DND-41 (cell line): ENCODE data around the gene FREM1.

Source experiments
- ATAC-seq: fragments of 200-7000 bp; cut with Tn5 transposase; 3 replicates; pipeline ENCODE4 v1.9.1; 2021; ENCODE audit warnings: low read depth; ENCODE audit not compliant: insufficient read depth
- DNase-seq: peaks from one replicate; pipeline ENCODE4 v3.0.0-alpha.2; 2020
- H2AFZ ChIP-seq: 2 replicates; pipeline ENCODE4 v1.6.0; 2012; ENCODE audit warnings: low read depth, low read length
- H3K27ac ChIP-seq: 2 replicates; pipeline ENCODE4 v1.5.1; 2012; ENCODE audit warnings: low read length, inconsistent platforms
- H3K27me3 ChIP-seq: fragments of 200-600 bp; sonication (generic); 2 replicates; pipeline ENCODE4 v1.6.0; 2012; ENCODE audit warnings: low read length, mild to moderate bottlenecking, inconsistent platforms; ENCODE audit not compliant: insufficient read depth, poor library complexity
- H3K36me3 ChIP-seq: 2 replicates; pipeline ENCODE4 v1.5.1; 2012; ENCODE audit warnings: low read length, inconsistent platforms; ENCODE audit not compliant: insufficient read depth
- H3K4me1 ChIP-seq: 2 replicates; pipeline ENCODE4 v1.5.1; 2012; ENCODE audit warnings: mild to moderate bottlenecking, low read length; ENCODE audit not compliant: insufficient read depth
- H3K4me2 ChIP-seq: 2 replicates; pipeline ENCODE4 v1.6.0; 2012; ENCODE audit warnings: mild to moderate bottlenecking, moderate library complexity, low read length, inconsistent platforms; ENCODE audit not compliant: insufficient read depth
- H3K4me3 ChIP-seq, 2 experiments: fragments of 200-600 bp in 1 of 2; shearing (Covaris generic) in 1 of 2; 2 replicates each; pipeline ENCODE4 v1.5.1; 2012 to 2016; ENCODE audit warnings: inconsistent platforms in 2 of 2, low read length in 2 of 2, mild to moderate bottlenecking in 2 of 2, low read depth in 1 of 2, moderate library complexity in 1 of 2
- H3K79me2 ChIP-seq: 2 replicates; pipeline ENCODE4 v1.6.0; 2012; ENCODE audit warnings: low read length, inconsistent platforms; ENCODE audit not compliant: insufficient read depth
- H3K9ac ChIP-seq: 2 replicates; pipeline ENCODE4 v1.6.0; 2012; ENCODE audit warnings: low read depth, mild to moderate bottlenecking, inconsistent platforms, low read length, moderate library complexity
- H3K9me3 ChIP-seq: 2 replicates; pipeline ENCODE4 v1.5.1; 2012; ENCODE audit warnings: low read length, moderate library complexity, mild to moderate bottlenecking, inconsistent platforms; ENCODE audit not compliant: insufficient read depth, severe bottlenecking
- H4K20me1 ChIP-seq: 2 replicates; pipeline ENCODE4 v1.6.0; 2012; ENCODE audit warnings: low read length; ENCODE audit not compliant: insufficient read depth
- CTCF ChIP-seq: IDR thresholded peaks from 2 replicates; pipeline ENCODE4 v1.5.1; 2012; ENCODE audit warnings: borderline replicate concordance, low read length, moderate library complexity, mild to moderate bottlenecking; ENCODE audit not compliant: poor library complexity, severe bottlenecking; ENCODE audit errors: extremely low read depth
- EZH2 ChIP-seq: IDR thresholded peaks from 3 replicates; pipeline ENCODE4 v1.6.1; 2012; ENCODE audit warnings: borderline replicate concordance, low read depth, mild to moderate bottlenecking, moderate library complexity, low read length, inconsistent platforms; ENCODE audit not compliant: severe bottlenecking

FREM1 gene

GRCh38 chr9:14819183-14819582, 91.0 kb downstream of the FREM1 start:
- Histone ChIP-seq H3K27me3 (no peaks in the 10 kb centered on the region), H3K27ac (no peak overlapping the region), H3K9ac (no peak overlapping the region), H3K4me3 (no peak overlapping the region), H3K36me3 (no peaks in the 10 kb centered on the region), H3K4me1 (no peaks in the 10 kb centered on the region), H2AFZ (no peak overlapping the region), H3K9me3 (no peaks in the 10 kb centered on the region), H3K79me2 (no peaks in the 10 kb centered on the region), H4K20me1 (no peaks in the 10 kb centered on the region), H3K4me2 (no peak overlapping the region)
- TF ChIP-seq CTCF (no peak), EZH2 (no peak)
- DNase-seq (no peak), ATAC-seq (no peak)

- no peaks in the 10 kb centered on the region for H3K9me3 ChIP-seq
- H4K20me1 ChIP-seq = no peaks in the 10 kb centered on the region
- H3K4me2 ChIP-seq = no peak overlapping the region
- H3K4me1 ChIP-seq = peaks cover 14% of the 10 kb centered on the region
- no peaks in the 10 kb centered on the region for H3K27me3 ChIP-seq
- no peak overlapping the region for H3K9ac ChIP-seq
- no peaks in the 10 kb centered on the region for H3K79me2 ChIP-seq
- ATAC-seq (no peak), DNase-seq (no peak)
- no peaks in the 10 kb centered on the region for H3K36me3 ChIP-seq
- H2AFZ ChIP-seq = no peak overlapping the region
- no peak overlapping the region for H3K4me3 ChIP-seq
- TF ChIP-seq CTCF = no peak
- no peak for TF ChIP-seq EZH2
- no peak overlapping the region for H3K27ac ChIP-seq
These were observed 96.0 kb downstream of the FREM1 start for GRCh38 chr9:14814249-14814628.

GRCh38 chr9:14813336-14814248, 96.6 kb downstream of the FREM1 start:
- no peaks in the 10 kb centered on the region for H3K27me3 ChIP-seq
- no peak overlapping the region for H3K4me3 ChIP-seq
- peak; percentile 50; the same call in 2 of the 3 replicates for ATAC-seq
- no peaks in the 10 kb centered on the region for H4K20me1 ChIP-seq
- H3K27ac ChIP-seq = peak overlapping the region; percentile 57; the same call in 1 of the 2 replicates
- no peak overlapping the region for H3K9ac ChIP-seq
- peak overlapping the region; percentile 39; the same call in 1 of the 2 replicates for H3K4me2 ChIP-seq
- peak overlapping the region; percentile 39 for H2AFZ ChIP-seq
- peak; percentile 4 for DNase-seq
- H3K79me2 ChIP-seq = no peaks in the 10 kb centered on the region
- H3K4me1 ChIP-seq = peaks cover 14% of the 10 kb centered on the region
- no peaks in the 10 kb centered on the region for H3K36me3 ChIP-seq
- H3K9me3 ChIP-seq = no peaks in the 10 kb centered on the region
- TF ChIP-seq CTCF (no peak), EZH2 (no peak)
